ENCODE results near the gene FAM228A.

GRCh38 chr2:24189551-24189950 lies 14.7 kb downstream of the FAM228A start:
- TF ChIP-seq CTCF (IDR thresholded peaks at IDR 0.05) (no peak), POLR2A (IDR thresholded peaks at IDR 0.05) (no peak), EP300 (IDR thresholded peaks at IDR 0.05) (no peak)
